Measurements from ENCODE around the gene OTX1. TPM values are rescaled to one million over a fixed set of nuclear protein-coding genes. Genes with fewer than 3 reads are reported as not detected.

Gene OTX1
- not detected in 2 replicates for polyA plus RNA-seq
- not detected in 2 replicates for polyA minus RNA-seq

- H3K9me2 ChIP-seq (ENCODE audit: insufficient read depth, low read length), result no peaks in the 10 kb centered on the region
These were observed at the start of gene OTX1 for GRCh38 chr2:63050334-63051041. Gene OTX1, plus strand, starts transcription at chr2:63050830. Its CDS starts 2,161 bp downstream, at chr2:63052991.

DNA sequence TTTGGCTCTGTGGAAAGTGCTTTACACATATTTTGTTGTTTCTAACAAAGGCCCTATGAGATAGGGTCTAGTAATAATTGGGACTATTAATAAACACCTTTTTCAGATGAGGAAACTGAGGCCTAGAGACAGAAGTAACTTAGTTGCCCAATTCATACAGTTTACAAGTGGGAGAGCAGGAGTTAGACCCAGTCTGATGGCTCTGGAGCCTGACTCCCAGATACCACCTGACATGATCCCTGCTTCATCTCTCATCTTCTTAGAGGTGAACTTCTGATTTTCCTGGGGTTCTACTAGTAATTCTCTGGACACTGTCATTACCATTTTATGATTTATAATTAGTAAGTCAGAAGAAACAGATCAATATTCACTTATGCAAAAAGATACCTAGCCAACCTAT lies 49.1 kb upstream of the OTX1 start:
- no peaks in the 10 kb centered on the region for H3F3A ChIP-seq (ENCODE audit: insufficient read depth, low read length, poor library complexity, severe bottlenecking)
- no peak overlapping the region for H3K27ac ChIP-seq (ENCODE audit: low read length)
- no peaks in the 10 kb centered on the region for H3K9me3 ChIP-seq (ENCODE audit: low read length)

More at GRCh38 chr2:63050334-63051041, at the start of gene OTX1:
- no peak for TF ChIP-seq SMC3 (conservative IDR thresholded peaks at IDR 0.05; ENCODE audit: poor library complexity)
- TF ChIP-seq RAD21 (conservative IDR thresholded peaks at IDR 0.05), result no peak
- TF ChIP-seq TAF1 (IDR thresholded peaks at IDR 0.05; ENCODE audit: low read depth), result no peak
- TF ChIP-seq EP300 (conservative IDR thresholded peaks at IDR 0.05; ENCODE audit: poor library complexity, severe bottlenecking), result no peak
- no peak for TF ChIP-seq POLR2AphosphoS5 (IDR thresholded peaks at IDR 0.05)
- TF ChIP-seq, protein P1, sequence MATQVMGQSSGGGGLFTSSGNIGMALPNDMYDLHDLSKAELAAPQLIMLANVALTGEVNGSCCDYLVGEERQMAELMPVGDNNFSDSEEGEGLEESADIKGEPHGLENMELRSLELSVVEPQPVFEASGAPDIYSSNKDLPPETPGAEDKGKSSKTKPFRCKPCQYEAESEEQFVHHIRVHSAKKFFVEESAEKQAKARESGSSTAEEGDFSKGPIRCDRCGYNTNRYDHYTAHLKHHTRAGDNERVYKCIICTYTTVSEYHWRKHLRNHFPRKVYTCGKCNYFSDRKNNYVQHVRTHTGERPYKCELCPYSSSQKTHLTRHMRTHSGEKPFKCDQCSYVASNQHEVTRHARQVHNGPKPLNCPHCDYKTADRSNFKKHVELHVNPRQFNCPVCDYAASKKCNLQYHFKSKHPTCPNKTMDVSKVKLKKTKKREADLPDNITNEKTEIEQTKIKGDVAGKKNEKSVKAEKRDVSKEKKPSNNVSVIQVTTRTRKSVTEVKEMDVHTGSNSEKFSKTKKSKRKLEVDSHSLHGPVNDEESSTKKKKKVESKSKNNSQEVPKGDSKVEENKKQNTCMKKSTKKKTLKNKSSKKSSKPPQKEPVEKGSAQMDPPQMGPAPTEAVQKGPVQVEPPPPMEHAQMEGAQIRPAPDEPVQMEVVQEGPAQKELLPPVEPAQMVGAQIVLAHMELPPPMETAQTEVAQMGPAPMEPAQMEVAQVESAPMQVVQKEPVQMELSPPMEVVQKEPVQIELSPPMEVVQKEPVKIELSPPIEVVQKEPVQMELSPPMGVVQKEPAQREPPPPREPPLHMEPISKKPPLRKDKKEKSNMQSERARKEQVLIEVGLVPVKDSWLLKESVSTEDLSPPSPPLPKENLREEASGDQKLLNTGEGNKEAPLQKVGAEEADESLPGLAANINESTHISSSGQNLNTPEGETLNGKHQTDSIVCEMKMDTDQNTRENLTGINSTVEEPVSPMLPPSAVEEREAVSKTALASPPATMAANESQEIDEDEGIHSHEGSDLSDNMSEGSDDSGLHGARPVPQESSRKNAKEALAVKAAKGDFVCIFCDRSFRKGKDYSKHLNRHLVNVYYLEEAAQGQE (IDR thresholded peaks at IDR 0.05; ENCODE audit: borderline replicate concordance), result no peak
- TF ChIP-seq MXI1 (conservative IDR thresholded peaks at IDR 0.05; ENCODE audit: poor library complexity, severe bottlenecking), result no peak
- TF ChIP-seq EZH2 (IDR thresholded peaks at IDR 0.05; ENCODE audit: borderline replicate concordance, insufficient read depth, low read length, poor library complexity, severe bottlenecking), result no peak
- TF ChIP-seq, protein P2, sequence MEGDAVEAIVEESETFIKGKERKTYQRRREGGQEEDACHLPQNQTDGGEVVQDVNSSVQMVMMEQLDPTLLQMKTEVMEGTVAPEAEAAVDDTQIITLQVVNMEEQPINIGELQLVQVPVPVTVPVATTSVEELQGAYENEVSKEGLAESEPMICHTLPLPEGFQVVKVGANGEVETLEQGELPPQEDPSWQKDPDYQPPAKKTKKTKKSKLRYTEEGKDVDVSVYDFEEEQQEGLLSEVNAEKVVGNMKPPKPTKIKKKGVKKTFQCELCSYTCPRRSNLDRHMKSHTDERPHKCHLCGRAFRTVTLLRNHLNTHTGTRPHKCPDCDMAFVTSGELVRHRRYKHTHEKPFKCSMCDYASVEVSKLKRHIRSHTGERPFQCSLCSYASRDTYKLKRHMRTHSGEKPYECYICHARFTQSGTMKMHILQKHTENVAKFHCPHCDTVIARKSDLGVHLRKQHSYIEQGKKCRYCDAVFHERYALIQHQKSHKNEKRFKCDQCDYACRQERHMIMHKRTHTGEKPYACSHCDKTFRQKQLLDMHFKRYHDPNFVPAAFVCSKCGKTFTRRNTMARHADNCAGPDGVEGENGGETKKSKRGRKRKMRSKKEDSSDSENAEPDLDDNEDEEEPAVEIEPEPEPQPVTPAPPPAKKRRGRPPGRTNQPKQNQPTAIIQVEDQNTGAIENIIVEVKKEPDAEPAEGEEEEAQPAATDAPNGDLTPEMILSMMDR (IDR thresholded peaks at IDR 0.05; ENCODE audit: poor library complexity, severe bottlenecking), result no peak
- Histone ChIP-seq H3K4me3 (ENCODE audit: low read length) (peak within 1 kb of the TSS; percentile 66), H3K9ac (ENCODE audit: low read length) (peak within 1 kb of the TSS; percentile 20), H3K4me2 (ENCODE audit: low read length) (peak within 1 kb of the TSS; percentile 55), H2AFZ (ENCODE audit: low read depth, low read length) (no peak within 1 kb of the TSS), H4K20me1 (ENCODE audit: insufficient read depth) (no peaks in the 10 kb centered on the region), H3K27me3 (ENCODE audit: insufficient read depth, low read depth, low read length) (peaks cover 99% of the 10 kb centered on the region), H3K36me3 (ENCODE audit: insufficient read depth, low read length) (peaks cover 4% of the 10 kb centered on the region), H3K9me3 (ENCODE audit: low read length) (peaks cover 6% of the 10 kb centered on the region), H3F3A (ENCODE audit: insufficient read depth, low read length, poor library complexity, severe bottlenecking) (no peaks in the 10 kb centered on the region), H3K79me2 (replicated peaks; ENCODE audit: insufficient read depth, low read length) (no peaks in the 10 kb centered on the region), H3K27ac (ENCODE audit: low read length) (no peak within 1 kb of the TSS)

More for the DNA sequence above, 49.1 kb upstream of the OTX1 start:
- peaks cover 5% of the 10 kb centered on the region for H3K36me3 ChIP-seq (ENCODE audit: insufficient read depth, low read length)
- H3K4me3 ChIP-seq (ENCODE audit: low read length), result no peak overlapping the region
- H2AFZ ChIP-seq (ENCODE audit: low read depth, low read length), result no peak overlapping the region
- H3K9me2 ChIP-seq (ENCODE audit: insufficient read depth, low read length), result no peaks in the 10 kb centered on the region
- no peak overlapping the region for H3K9ac ChIP-seq (ENCODE audit: low read length)
- no peak for TF ChIP-seq MXI1 (conservative IDR thresholded peaks at IDR 0.05; ENCODE audit: poor library complexity, severe bottlenecking)
- TF ChIP-seq TAF1 (IDR thresholded peaks at IDR 0.05; ENCODE audit: low read depth), result no peak
- no peak for TF ChIP-seq RAD21 (conservative IDR thresholded peaks at IDR 0.05)
- TF ChIP-seq, protein P2 (IDR thresholded peaks at IDR 0.05; ENCODE audit: poor library complexity, severe bottlenecking), result no peak
- TF ChIP-seq, protein P1 (IDR thresholded peaks at IDR 0.05; ENCODE audit: borderline replicate concordance), result no peak
- no peak for TF ChIP-seq EP300 (conservative IDR thresholded peaks at IDR 0.05; ENCODE audit: poor library complexity, severe bottlenecking)
- no peak for TF ChIP-seq EZH2 (IDR thresholded peaks at IDR 0.05; ENCODE audit: borderline replicate concordance, insufficient read depth, low read length, poor library complexity, severe bottlenecking)
- no peak for TF ChIP-seq POLR2AphosphoS5 (IDR thresholded peaks at IDR 0.05)
- TF ChIP-seq SMC3 (conservative IDR thresholded peaks at IDR 0.05; ENCODE audit: poor library complexity), result no peak
- H3K4me2 ChIP-seq (ENCODE audit: low read length), result no peak overlapping the region
- no peaks in the 10 kb centered on the region for H3K27me3 ChIP-seq (ENCODE audit: insufficient read depth, low read depth, low read length)
- no peaks in the 10 kb centered on the region for H3K79me2 ChIP-seq (replicated peaks; ENCODE audit: insufficient read depth, low read length)
- no peaks in the 10 kb centered on the region for H4K20me1 ChIP-seq (ENCODE audit: insufficient read depth)
